Inflammatory macrophage treated with lipopolysaccharide for 1 hour (primary cell): ENCODE measurements around the gene MSANTD7.
"Not testable (repeated sequence)": the region's sequence is repeated elsewhere in the genome, so short reads cannot be mapped to it uniquely, and the experiment has no call there.

ENCODE experiments used
- DNase-seq, 2 donors: peaks; one replicate each; pipeline ENCODE4 v3.0.0-alpha.2; 2020 to 2022

MSANTD7 gene

GRCh38 chr10:14837757-14838581, at the start of gene MSANTD7, which contains the start of the genes CDNF and HSPA14:
Gene MSANTD7 (plus strand): TSS chr10:14838306. CDS start chr10:14842285, 3,979 bp downstream.
Gene CDNF (minus strand): TSS chr10:14838037. CDS start chr10:14837946, 91 bp downstream.
Gene HSPA14 (plus strand): TSS chr10:14838306. CDS start chr10:14838403, 97 bp downstream.
- peak; percentile 99 to 100 for DNase-seq

- DNase-seq: peak in 1 of 2 donors; percentile 10
Measured at GRCh38 chr10:14798636-14799035, 39.5 kb upstream of the MSANTD7 start.

GRCh38 chr10:14800397-14800796, 37.7 kb upstream of the MSANTD7 start:
- DNase-seq: no peak

GRCh38 chr10:14801723-14802122, 36.4 kb upstream of the MSANTD7 start:
- no peak for DNase-seq

- DNase-seq: no peak
Measured at GRCh38 chr10:14803827-14804226, 34.3 kb upstream of the MSANTD7 start.

- no peak for DNase-seq
Measured at GRCh38 chr10:14806318-14806717, 31.8 kb upstream of the MSANTD7 start.

GRCh38 chr10:14810969-14811953, 26.8 kb upstream of the MSANTD7 start:
- no peak for DNase-seq

- no peak for DNase-seq
Measured at GRCh38 chr10:14812271-14812670, 25.8 kb upstream of the MSANTD7 start.

GRCh38 chr10:14815681-14816080, 22.4 kb upstream of the MSANTD7 start:
- no peak for DNase-seq

- DNase-seq: not testable (repeated sequence)
Measured at GRCh38 chr10:14816717-14817116, 21.4 kb upstream of the MSANTD7 start.

GRCh38 chr10:14820010-14820774, 17.9 kb upstream of the MSANTD7 start:
- DNase-seq: no peak

GRCh38 chr10:14820775-14821154, 17.3 kb upstream of the MSANTD7 start:
- DNase-seq: no peak

- no peak for DNase-seq
Measured at GRCh38 chr10:14821635-14822375, 16.3 kb upstream of the MSANTD7 start.

- peak; percentile 45 to 73 for DNase-seq
Measured at GRCh38 chr10:14822879-14823755, 15.0 kb upstream of the MSANTD7 start.

- DNase-seq: no peak
Measured at GRCh38 chr10:14823966-14824365, 14.1 kb upstream of the MSANTD7 start.

GRCh38 chr10:14826076-14826829, 11.9 kb upstream of the MSANTD7 start:
- peak in 1 of 2 donors; percentile 9 for DNase-seq

- DNase-seq: no peak
Measured at GRCh38 chr10:14833106-14833505, 5.0 kb upstream of the MSANTD7 start.

- no peak for DNase-seq
Measured at GRCh38 chr10:14836208-14836607, 1.9 kb upstream of the MSANTD7 start.

- no peak for DNase-seq
Measured at GRCh38 chr10:14837003-14837756, 926 bp upstream of the MSANTD7 start.
